ENCODE data around the gene CACNA1I. TPM values are rescaled to one million over a fixed set of nuclear protein-coding genes. Genes with fewer than 3 reads are reported as not detected.

CACNA1I gene
- total RNA-seq, 1 donor from 2014 or later: 0.10 TPM

- DNase-seq (ENCODE audit: low spot score): no peak
Observed at GRCh38 chr22:39646398-39647063, 76.0 kb downstream of the CACNA1I start.

GRCh38 chr22:39647836-39648629 lies 77.5 kb downstream of the CACNA1I start:
- DNase-seq (ENCODE audit: low spot score): no peak

- DNase-seq (ENCODE audit: low spot score): no peak
Observed at GRCh38 chr22:39648630-39648950, 78.0 kb downstream of the CACNA1I start.

GRCh38 chr22:39649500-39650089 lies 79.0 kb downstream of the CACNA1I start:
- no peak for DNase-seq (ENCODE audit: low spot score)

- DNase-seq (ENCODE audit: low spot score): no peak
Observed at GRCh38 chr22:39651053-39651996, 80.8 kb downstream of the CACNA1I start.

DNA sequence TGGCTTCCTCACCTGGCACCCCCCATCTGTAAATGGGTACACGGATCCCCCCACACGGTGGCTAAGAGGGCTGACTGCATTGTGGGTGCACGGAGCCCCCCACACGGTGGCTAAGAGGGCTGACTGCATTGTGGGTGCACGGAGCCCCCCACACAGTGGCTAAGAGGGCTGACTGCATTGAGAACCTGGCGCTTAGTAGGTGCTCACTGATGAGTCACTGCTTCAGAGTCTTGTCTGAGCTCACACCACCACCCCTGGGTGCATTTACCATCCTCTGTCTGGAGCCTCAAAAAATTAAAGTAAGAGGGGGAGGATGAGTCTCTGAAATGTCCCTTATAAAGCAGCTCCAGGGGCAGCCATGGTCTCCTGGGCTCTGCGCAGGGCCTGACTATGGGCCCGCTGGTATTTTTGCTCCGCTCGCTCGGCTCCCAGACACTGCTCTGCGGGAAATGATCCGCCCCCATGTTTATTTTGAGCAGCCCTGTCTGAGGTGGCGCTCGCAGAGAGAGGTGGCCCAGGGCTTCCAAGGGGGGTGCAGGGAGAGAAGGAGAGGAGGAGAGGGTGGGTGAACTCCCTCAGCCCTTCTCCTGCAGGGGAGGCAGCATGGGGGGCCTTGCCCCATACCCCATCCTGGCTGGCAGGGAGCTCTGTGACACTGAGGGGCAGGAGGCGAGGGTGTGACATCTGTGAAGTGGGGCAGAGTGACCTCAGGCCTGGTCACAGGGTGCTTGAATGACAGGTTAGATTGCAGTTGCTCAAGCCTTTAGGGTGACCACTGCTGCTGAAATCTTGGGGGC lies 82.6 kb downstream of the CACNA1I start:
- no peak for DNase-seq (ENCODE audit: low spot score)

DNA sequence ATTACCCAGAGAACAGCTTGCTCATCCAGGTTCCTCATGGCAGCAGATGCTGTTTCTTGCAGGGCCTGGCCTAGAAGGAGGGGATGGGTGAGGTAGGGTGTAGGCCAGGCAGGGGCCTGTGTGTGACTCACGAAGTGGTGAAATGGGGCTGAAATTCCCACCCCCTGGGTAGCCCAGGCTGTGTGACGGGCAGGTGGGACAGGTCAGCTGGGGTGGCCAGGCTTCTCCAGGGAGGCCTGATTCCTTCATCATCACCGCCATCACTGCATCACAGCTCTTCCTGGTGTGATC lies 83.2 kb downstream of the CACNA1I start:
- no peak for DNase-seq (ENCODE audit: low spot score)

GRCh38 chr22:39654131-39654926 lies 83.8 kb downstream of the CACNA1I start:
- no peak for DNase-seq (ENCODE audit: low spot score)

DNA sequence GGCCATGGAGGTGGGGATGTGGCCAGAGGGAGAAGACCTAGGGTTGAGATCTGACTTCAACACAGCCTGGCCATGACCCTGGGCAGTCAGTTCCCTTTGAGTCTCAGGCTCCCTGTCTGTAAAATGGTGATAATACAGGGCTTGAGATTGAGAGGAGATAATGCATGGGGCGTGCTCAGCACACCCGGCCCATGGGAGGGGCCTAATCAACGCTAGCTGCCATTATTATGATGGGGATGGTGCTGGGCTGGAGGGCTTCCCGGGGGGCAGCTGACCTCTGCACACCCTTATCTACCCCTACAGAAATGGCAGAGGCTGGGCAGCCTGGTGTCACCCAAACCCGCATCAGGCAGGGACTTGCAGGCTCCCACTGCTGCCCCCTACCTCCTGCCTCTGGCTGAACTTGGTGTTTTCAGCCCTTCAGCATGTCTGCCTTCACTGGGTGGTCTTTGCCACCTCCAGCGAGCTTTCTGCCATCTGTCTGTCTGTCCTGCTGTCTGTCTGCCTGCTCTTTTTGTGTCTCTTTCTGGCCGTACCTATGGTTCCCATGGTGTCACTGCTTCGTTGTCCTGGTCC lies 84.5 kb downstream of the CACNA1I start:
- no peak for DNase-seq (ENCODE audit: low spot score)

- no peak for DNase-seq (ENCODE audit: low spot score)
Observed at GRCh38 chr22:39655831-39656230, 85.3 kb downstream of the CACNA1I start.

DNA sequence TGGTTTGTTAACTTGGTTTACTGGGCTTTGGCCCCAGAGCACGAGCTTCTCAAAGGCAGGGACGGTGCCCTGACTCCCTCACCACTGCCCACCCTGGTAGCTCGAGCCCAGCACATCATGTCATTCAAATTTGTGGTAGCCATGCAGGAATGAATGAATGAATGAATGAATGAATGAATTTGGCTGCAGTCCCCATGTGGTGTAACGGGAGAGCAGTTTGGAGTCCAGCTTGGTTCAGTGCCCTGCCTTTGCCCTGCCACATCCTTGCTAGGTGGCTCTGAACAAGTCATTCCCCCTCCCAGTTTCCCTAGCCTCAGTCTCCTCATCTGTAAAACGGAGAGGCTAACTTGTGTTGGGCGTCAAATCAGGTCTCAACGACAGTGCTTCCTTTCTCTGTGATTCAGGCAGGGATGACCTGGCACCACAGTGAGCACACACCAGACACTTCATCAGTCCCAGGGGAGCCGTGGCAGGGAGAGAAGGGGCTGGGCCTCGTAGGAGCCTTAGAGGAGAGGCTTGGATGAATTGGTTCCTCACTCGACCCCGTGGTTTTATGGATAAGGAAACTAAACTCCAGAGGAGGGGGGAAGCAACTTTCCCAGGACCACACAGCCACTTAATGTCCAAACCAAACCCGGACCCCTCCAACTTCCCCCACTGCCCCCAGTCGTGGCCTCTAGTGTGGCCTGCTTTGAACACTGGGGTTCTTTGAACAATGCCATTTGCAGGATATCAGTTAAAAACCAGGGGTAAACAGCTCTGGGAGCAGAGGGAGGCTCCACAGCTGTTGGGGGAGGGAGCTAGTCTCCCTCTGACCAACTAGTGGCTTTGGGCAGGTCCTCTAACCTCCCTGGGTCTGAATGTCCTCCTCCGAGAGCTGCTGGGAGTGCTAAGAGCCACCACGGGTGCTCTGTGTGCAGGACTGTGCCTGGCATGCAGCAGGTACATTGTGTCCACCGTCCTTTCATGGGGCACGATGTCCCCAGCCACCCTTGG lies 86.2 kb downstream of the CACNA1I start:
- no peak for DNase-seq (ENCODE audit: low spot score)

- no peak for DNase-seq (ENCODE audit: low spot score)
Observed at GRCh38 chr22:39658367-39658766, 87.8 kb downstream of the CACNA1I start.

DNA sequence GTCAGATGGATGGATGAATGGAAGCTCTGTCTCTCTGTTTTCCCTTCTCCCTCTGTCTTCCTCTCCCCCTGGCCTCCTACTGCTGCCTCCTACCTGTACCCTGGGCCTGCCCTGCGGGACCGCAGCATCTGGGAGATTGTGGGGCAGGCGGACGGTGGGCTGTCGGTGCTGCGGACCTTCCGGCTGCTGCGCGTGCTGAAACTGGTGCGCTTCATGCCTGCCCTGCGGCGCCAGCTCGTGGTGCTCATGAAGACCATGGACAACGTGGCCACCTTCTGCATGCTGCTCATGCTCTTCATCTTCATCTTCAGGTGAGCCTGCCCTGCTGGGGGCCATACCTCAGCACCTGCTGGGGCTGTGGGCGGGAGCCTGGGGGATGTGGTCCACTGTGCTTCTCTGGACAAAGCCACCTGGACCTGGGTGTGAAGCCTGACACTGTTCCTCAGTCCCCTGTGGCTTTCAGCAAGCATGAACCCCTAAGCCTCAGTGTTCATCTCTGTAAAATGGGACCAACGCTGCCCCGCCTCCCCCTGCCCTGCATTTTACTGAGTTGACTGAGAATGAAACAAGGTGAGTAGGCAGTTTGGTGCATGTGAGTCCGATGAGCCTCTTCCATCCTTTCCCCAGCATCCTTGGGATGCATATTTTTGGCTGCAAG lies 88.4 kb downstream of the CACNA1I start:
- no peak for DNase-seq (ENCODE audit: low spot score)

DNA sequence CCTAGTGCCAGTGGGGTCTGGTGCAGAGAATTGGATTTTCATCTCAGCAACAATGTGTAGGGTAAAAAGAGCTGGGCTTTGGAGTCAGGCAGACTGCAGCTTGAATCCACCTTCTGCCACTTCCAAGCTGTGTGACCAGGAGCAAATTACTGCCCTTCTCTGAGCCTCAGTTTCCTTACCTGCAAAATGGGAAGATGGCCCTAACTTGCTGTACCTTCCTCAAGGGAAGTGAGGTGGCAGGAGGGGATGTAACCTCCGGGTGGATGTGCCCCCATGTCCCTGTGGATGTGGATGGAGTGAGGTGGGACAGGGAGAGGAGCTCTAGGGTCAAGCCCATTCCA lies 90.9 kb downstream of the CACNA1I start:
- no peak for DNase-seq (ENCODE audit: low spot score)

DNA sequence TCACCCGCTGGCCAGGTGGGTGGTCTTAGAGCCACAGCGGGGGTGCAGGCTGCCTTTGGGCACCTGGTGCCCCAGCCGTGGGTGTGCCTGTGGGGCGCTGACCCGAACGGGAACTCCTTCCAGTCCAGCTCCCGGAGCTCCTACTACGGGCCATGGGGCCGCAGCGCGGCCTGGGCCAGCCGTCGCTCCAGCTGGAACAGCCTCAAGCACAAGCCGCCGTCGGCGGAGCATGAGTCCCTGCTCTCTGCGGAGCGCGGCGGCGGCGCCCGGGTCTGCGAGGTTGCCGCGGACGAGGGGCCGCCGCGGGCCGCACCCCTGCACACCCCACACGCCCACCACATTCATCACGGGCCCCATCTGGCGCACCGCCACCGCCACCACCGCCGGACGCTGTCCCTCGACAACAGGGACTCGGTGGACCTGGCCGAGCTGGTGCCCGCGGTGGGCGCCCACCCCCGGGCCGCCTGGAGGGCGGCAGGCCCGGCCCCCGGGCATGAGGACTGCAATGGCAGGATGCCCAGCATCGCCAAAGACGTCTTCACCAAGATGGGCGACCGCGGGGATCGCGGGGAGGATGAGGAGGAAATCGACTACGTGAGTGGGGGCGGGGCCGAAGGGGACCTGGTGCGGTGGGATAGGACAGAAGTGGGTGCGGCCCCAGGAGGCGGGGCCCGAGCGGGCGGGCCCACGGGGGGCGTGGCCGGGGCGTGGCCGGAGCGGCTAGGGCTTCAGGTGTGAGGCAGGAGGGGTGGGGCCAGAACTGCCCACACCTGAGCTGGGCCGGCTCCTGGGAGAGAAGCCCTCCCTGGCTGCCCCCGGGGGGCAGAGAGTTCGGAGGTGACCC lies 91.5 kb downstream of the CACNA1I start:
- no peak for DNase-seq (ENCODE audit: low spot score)

DNA sequence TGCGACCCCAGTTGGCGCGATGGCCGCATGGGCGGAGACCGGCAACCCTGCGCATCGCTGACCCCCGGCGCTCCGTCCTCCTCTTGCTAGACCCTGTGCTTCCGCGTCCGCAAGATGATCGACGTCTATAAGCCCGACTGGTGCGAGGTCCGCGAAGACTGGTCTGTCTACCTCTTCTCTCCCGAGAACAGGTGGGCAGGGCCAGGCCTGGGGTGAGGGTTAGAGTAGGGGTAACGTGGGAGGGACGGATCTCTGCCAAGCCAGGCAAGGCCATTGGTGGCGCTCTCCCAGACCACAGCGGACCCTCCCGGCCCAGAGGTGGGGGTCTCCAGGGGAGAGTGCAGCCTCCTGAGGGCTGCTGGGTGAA lies 92.1 kb downstream of the CACNA1I start:
- DNase-seq (ENCODE audit: low spot score): no peak

DNA sequence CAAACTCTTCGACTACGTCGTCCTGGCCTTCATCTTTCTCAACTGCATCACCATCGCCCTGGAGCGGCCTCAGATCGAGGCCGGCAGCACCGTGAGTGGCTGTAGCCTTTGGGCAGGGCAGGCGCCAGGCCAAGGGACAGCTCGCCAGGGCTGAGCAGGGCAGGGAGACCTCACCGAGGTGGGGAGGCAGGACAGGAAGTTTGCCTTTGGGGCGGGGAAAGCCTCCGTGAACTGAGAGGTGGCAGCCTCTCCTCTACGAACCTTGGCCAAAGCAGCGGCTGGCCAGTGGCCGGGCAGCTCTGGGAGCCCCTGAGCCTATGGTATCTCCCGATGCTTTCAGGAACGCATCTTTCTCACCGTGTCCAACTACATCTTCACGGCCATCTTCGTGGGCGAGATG lies 93.2 kb downstream of the CACNA1I start:
- DNase-seq (ENCODE audit: low spot score): no peak
